GM23248 (cell line): Measurements from ENCODE around the gene SIRT6.

Experiments used
- EZH2 ChIP-seq: fragments of 200-600 bp; sonication (generic); IDR thresholded peaks from 2 replicates; pipeline ENCODE4 v1.6.1; 2018; ENCODE audit warnings: antibody characterized with exemption, mild to moderate bottlenecking; ENCODE audit not compliant: insufficient read depth, poor library complexity, severe bottlenecking
- EZH2phosphoT487 ChIP-seq: fragments of 200-600 bp; sonication (generic); IDR thresholded peaks from 2 replicates; pipeline ENCODE4 v1.6.1; 2018; ENCODE audit warnings: antibody characterized with exemption, moderate library complexity, mild to moderate bottlenecking, low read depth; ENCODE audit not compliant: insufficient read depth

DNA sequence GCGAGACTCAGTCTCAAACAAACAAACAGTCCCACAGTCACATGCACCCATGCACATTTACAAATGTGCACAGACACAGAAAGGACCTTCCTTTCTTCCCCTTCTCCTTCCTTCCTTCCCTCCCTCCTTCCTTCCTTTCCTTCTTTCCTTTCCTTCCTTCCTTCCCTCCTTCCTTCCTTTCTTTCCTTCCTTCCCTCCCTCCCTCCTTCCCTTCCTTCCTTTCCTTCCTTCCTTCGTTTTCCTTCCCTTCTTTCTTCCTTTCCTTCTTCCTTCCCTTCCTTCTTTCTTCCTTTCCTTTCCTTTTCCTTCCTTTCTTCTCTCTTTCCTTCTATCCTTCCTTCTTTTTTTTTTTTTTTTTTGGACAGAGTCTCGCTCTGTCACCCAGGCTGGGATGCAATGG lies 30.8 kb upstream of the SIRT6 start:
- TF ChIP-seq EZH2phosphoT487 (no peak), EZH2 (no peak)
